MCF 10A (cell line): ENCODE data around the gene PCED1B. TPM values are rescaled to one million over a fixed set of nuclear protein-coding genes. Genes with fewer than 3 reads are reported as not detected.

ENCODE experiments used
- BruUV-seq: library from RNA; stranded (reverse); fragments of 400-500 nt; replicated peaks from 2 replicates; lab custom pipeline; 2021; lab: Mats Ljungman, UMichigan
- CTCF ChIA-PET: fragments of 300-600 bp; sonication (Branson Sonifier 250); formaldehyde crosslinking; extraction: SDS; loops from one replicate; lab custom pipeline; 2021; ENCODE audit warnings: antibody characterized with exemption, inconsistent platforms; lab: Yijun Ruan, JAX
- POLR2A ChIA-PET: fragments of 300-600, 350-650 bp; sonication (Branson Sonifier 250); formaldehyde crosslinking; extraction: SDS; loops from one replicate; lab custom pipeline; 2020; ENCODE audit warnings: antibody characterized with exemption, inconsistent platforms; lab: Yijun Ruan, JAX
- DNase-seq: peaks from one replicate; pipeline ENCODE4 v3.0.0-alpha.2; 2018; ENCODE audit not compliant: unreplicated experiment
- H3K27ac Mint-ChIP-seq: one replicate; pipeline ENCODE4 v1.8.0; 2022; ENCODE audit warnings: mild to moderate bottlenecking, low read depth, mixed read lengths; ENCODE audit not compliant: unreplicated experiment
- H3K27me3 Mint-ChIP-seq: one replicate; pipeline ENCODE4 v1.8.0; 2022; ENCODE audit warnings: mixed read lengths; ENCODE audit not compliant: insufficient read depth, unreplicated experiment
- H3K36me3 Mint-ChIP-seq: one replicate; pipeline ENCODE4 v1.8.0; 2022; ENCODE audit warnings: mild to moderate bottlenecking, moderate library complexity, mixed read lengths; ENCODE audit not compliant: insufficient read depth, unreplicated experiment
- H3K4me1 Mint-ChIP-seq: one replicate; pipeline ENCODE4 v1.8.0; 2022; ENCODE audit warnings: mixed read lengths; ENCODE audit not compliant: insufficient read depth, unreplicated experiment
- H3K4me3 Mint-ChIP-seq: one replicate; pipeline ENCODE4 v1.8.0; 2022; ENCODE audit warnings: mild to moderate bottlenecking, moderate library complexity, mixed read lengths; ENCODE audit not compliant: unreplicated experiment
- H3K9me3 Mint-ChIP-seq: one replicate; pipeline ENCODE4 v1.8.0; 2022; ENCODE audit warnings: mixed read lengths; ENCODE audit not compliant: unreplicated experiment
- intact Hi-C: fragments of 100-400 bp; cut with micrococcal nuclease; formaldehyde crosslinking; loops from 2 replicates; pipeline ENCODE4 v1.14.1; 2022
- total RNA-seq: library from RNA; stranded (reverse); gene quantifications from 2 replicates; pipeline ENCODE4 v1.2.3, GENCODE V29; 2022
- TF ChIP-seq, protein P1 (sequence below): fragments of 200-600 bp; IDR thresholded peaks from one replicate; pipeline ENCODE4 v1.8.0; 2022; ENCODE audit warnings: antibody characterized with exemption, mild to moderate bottlenecking; ENCODE audit not compliant: unreplicated experiment

The PCED1B gene
- total RNA-seq, 1 experiment from 2014 or later, result 9.6 TPM

- ChIA-PET POLR2A (interaction anchor here (0.7 to 1.5 kb wide), 4 partner anchors 32 to 187 kb away, joined by 4 to 5 read pairs (median 4); no protein-coding TSS in a partner anchor), CTCF (no interaction called here)
- no peaks in the 10 kb centered on the region for H3K36me3 Mint-ChIP-seq
- TF ChIP-seq, protein P1, sequence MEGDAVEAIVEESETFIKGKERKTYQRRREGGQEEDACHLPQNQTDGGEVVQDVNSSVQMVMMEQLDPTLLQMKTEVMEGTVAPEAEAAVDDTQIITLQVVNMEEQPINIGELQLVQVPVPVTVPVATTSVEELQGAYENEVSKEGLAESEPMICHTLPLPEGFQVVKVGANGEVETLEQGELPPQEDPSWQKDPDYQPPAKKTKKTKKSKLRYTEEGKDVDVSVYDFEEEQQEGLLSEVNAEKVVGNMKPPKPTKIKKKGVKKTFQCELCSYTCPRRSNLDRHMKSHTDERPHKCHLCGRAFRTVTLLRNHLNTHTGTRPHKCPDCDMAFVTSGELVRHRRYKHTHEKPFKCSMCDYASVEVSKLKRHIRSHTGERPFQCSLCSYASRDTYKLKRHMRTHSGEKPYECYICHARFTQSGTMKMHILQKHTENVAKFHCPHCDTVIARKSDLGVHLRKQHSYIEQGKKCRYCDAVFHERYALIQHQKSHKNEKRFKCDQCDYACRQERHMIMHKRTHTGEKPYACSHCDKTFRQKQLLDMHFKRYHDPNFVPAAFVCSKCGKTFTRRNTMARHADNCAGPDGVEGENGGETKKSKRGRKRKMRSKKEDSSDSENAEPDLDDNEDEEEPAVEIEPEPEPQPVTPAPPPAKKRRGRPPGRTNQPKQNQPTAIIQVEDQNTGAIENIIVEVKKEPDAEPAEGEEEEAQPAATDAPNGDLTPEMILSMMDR, result no peak
- H3K27ac Mint-ChIP-seq, result peak overlapping the region; percentile 87
- intact Hi-C loops, result loop anchor here (2.0 kb wide), 1 partner anchor 57 kb away; no protein-coding TSS in a partner anchor
- peaks cover 57% of the 10 kb centered on the region for H3K4me1 Mint-ChIP-seq
- no TSS peak for BruUV-seq
- H3K9me3 Mint-ChIP-seq, result peaks cover 16% of the 10 kb centered on the region
- no peaks in the 10 kb centered on the region for H3K27me3 Mint-ChIP-seq
- no peak overlapping the region for H3K4me3 Mint-ChIP-seq
- no peak for DNase-seq
Measured at GRCh38 chr12:47269916-47270315, 190.5 kb downstream of the PCED1B start.

DNA sequence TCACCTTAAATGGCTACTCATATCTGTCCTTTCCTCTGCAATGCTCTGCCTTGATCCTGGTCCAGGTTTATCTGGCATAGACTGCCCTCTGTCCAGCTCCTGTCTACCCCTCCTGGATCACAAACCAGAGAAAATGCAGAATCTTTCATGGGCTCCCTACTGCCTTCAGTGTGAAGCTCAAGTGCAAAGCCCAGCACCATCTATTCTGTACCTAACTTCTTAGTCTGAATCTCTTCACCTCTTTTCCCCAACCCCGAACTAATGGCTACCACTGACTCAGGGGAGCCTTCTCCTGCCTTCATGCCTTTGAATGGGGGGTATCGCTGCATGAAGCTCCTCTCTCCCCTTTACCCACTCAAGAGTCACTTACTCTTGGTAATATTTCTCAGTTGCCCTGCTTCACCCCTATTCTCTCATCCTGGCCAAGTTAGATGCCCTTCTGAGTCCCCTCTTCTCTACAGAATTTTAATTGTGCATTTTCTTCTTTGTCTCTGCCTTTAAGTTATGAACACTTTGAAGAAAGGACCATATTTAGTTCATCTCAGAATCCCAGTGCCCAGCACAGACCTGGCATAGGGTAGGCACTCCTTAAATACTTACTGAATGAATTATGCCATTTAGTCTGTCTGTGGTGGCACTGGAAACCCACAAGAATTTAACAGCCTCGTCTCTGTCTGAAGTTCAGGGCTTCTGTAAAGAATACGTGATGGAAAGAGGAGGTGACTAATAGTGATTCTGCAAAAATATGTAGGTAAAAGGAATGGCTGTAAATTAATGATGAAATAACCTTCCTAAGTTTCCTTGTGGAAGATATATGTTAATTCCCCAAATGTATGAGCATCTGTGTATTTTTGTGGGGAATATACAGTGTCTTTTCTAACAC lies 191.6 kb downstream of the PCED1B start:
- Mint-ChIP-seq H3K36me3 (no peaks in the 10 kb centered on the region), H3K9me3 (peaks cover 19% of the 10 kb centered on the region), H3K27ac (peak overlapping the region; percentile 87), H3K4me3 (peak overlapping the region; percentile 33), H3K4me1 (peaks cover 61% of the 10 kb centered on the region), H3K27me3 (no peaks in the 10 kb centered on the region)
- intact Hi-C loops, result loop anchor here (1.0 to 2.0 kb wide), 2 partner anchors 58 to 192 kb away; partner anchors contain the start of genes AMIGO2 and PCED1B
- TF ChIP-seq, protein P1, result no peak
- TSS peak; percentile 69 for BruUV-seq
- DNase-seq, result peak; percentile 87
- ChIA-PET POLR2A (interaction anchor here (0.7 to 2.5 kb wide), 11 partner anchors 10 to 190 kb away, joined by 3 to 10 read pairs (median 4); no protein-coding TSS in a partner anchor), CTCF (interaction anchor here (0.6 to 1.3 kb wide), 5 partner anchors 10 to 238 kb away, joined by 3 to 4 read pairs (median 3); no protein-coding TSS in a partner anchor)

DNA sequence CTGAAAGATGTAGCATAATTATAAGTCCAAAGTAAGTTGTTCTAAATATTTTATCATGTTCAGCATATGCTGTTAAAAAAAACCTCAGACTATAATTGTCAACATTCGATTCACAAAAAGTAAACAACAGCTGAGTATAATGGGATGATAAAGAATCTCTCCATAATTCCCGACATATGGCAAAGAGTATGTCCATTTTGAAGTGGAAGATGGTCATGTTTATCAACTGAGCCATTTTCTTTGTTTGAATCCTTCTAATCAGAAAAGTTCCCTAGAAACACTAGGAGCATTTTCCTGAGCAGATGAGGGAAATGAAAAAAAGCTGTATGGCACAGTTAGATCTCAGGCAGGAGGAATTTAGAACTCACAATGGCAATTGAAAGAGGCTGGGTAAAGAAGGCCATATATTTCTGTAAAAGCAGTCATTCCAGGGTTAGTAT lies 192.4 kb downstream of the PCED1B start:
- Mint-ChIP-seq H3K36me3 (no peaks in the 10 kb centered on the region), H3K4me3 (no peak overlapping the region), H3K4me1 (peaks cover 69% of the 10 kb centered on the region), H3K27ac (peak overlapping the region; percentile 87), H3K9me3 (peaks cover 19% of the 10 kb centered on the region), H3K27me3 (no peaks in the 10 kb centered on the region)
- intact Hi-C loops, result loop anchor here (1.0 to 2.0 kb wide), 2 partner anchors 59 to 193 kb away; partner anchors contain the start of genes AMIGO2 and PCED1B
- ChIA-PET CTCF (interaction anchor here (0.6 to 1.3 kb wide), 4 partner anchors 10 to 239 kb away, joined by 3 to 4 read pairs (median 3); no protein-coding TSS in a partner anchor), POLR2A (interaction anchor here (0.9 to 2.5 kb wide), 9 partner anchors 22 to 192 kb away, joined by 3 to 10 read pairs (median 6); partner anchors contain the start of gene AMIGO2)
- TF ChIP-seq, protein P1, result no peak
- BruUV-seq, result no TSS peak
- DNase-seq, result no peak
